ENCODE measurements around the gene MTOR. TPM values are rescaled to one million over a fixed set of nuclear protein-coding genes. Genes with fewer than 3 reads are reported as not detected.

The MTOR gene
- polyA plus RNA-seq, 3 donors: 2.0 to 29.4 (median 3.3) TPM

GRCh38 chr1:11211461-11211860 lies 50.9 kb downstream of the MTOR start:
- Mint-ChIP-seq H3K36me3 (peaks cover 89 to 98% of the 10 kb centered on the region in 2 donors), H3K9me3 (no peaks in the 10 kb centered on the region), H3K27me3 (ENCODE audit: low read depth in 3 of 3) (no peaks in the 10 kb centered on the region), H3K27ac (no peak overlapping the region), H3K4me3 (no peak overlapping the region), H3K4me1 (no peaks in the 10 kb centered on the region)
- no peaks in the 10 kb centered on the region for H3K27me3 ChIP-seq (ENCODE audit: control insufficient read depth in 2 of 2, insufficient read depth in 2 of 2, low read length in 2 of 2)
- TF ChIP-seq CTCF (IDR thresholded peaks at IDR 0.05): no peak
- no peaks in the 10 kb centered on the region for H3K9me3 ChIP-seq (replicated peaks in 1 of 2; ENCODE audit: control insufficient read depth in 1 of 2, insufficient read depth in 1 of 2, low read length in 2 of 2)
- no peak overlapping the region for H2AFZ ChIP-seq (ENCODE audit: insufficient read depth, low read depth, low read length, poor library complexity, severe bottlenecking)
- no peaks in the 10 kb centered on the region for H4K20me1 ChIP-seq (ENCODE audit: insufficient read depth, low read length)
- peaks cover 96 to 100% of the 10 kb centered on the region in 2 donors for H3K36me3 ChIP-seq (replicated peaks in 1 of 2; ENCODE audit: control insufficient read depth in 1 of 2, insufficient read depth in 2 of 2, low read length in 2 of 2)
- H3K27ac ChIP-seq (ENCODE audit: low read depth in 1 of 2, low read length in 2 of 2): no peak overlapping the region
- H3K4me3 ChIP-seq (replicated peaks in 1 of 3; ENCODE audit: low read depth in 2 of 3, low read length in 3 of 3): no peak overlapping the region
- no peaks in the 10 kb centered on the region for H3K79me2 ChIP-seq (ENCODE audit: insufficient read depth, low read length)
- no peaks in the 10 kb centered on the region for H3K4me1 ChIP-seq (ENCODE audit: control insufficient read depth in 1 of 2, insufficient read depth in 2 of 2, low read length in 2 of 2)
- no peak for DNase-seq
- 90% methylated on average over 4 of the region's 4 CpGs for WGBS (ENCODE audit: insufficient coverage)
- H3K4me2 ChIP-seq (replicated peaks; ENCODE audit: extremely low read depth, low read length, poor library complexity, severe bottlenecking): no peak overlapping the region
- intact Hi-C loops (cut with micrococcal nuclease): no loop called here
- no peak overlapping the region for H3K9ac ChIP-seq (ENCODE audit: insufficient read depth, low read length, poor library complexity, severe bottlenecking)

- H3K4me3 Mint-ChIP-seq: no peak overlapping the region
- no peak for TF ChIP-seq CTCF (IDR thresholded peaks at IDR 0.05)
- H3K9ac ChIP-seq (ENCODE audit: insufficient read depth, low read length, poor library complexity, severe bottlenecking): no peak overlapping the region
- H3K27me3 Mint-ChIP-seq (ENCODE audit: low read depth in 3 of 3): peaks cover 0 to 1% (median 0%) of the 10 kb centered on the region in 3 donors
- intact Hi-C loops (cut with micrococcal nuclease): no loop called here
- H3K27ac ChIP-seq (ENCODE audit: low read depth in 1 of 2, low read length in 2 of 2): no peak overlapping the region
- H3K4me2 ChIP-seq (replicated peaks; ENCODE audit: extremely low read depth, low read length, poor library complexity, severe bottlenecking): no peak overlapping the region
- no peaks in the 10 kb centered on the region for H3K9me3 Mint-ChIP-seq
- no peak for DNase-seq
- peaks cover 83 to 99% of the 10 kb centered on the region in 2 donors for H3K36me3 Mint-ChIP-seq
- H2AFZ ChIP-seq (ENCODE audit: insufficient read depth, low read depth, low read length, poor library complexity, severe bottlenecking): no peak overlapping the region
- no peaks in the 10 kb centered on the region for H3K4me1 ChIP-seq (ENCODE audit: control insufficient read depth in 1 of 2, insufficient read depth in 2 of 2, low read length in 2 of 2)
- WGBS (ENCODE audit: insufficient coverage): 97% methylated on average over 5 of the region's 6 CpGs
- no peak overlapping the region for H3K4me3 ChIP-seq (replicated peaks in 1 of 3; ENCODE audit: low read depth in 2 of 3, low read length in 3 of 3)
- H3K27me3 ChIP-seq (ENCODE audit: control insufficient read depth in 2 of 2, insufficient read depth in 2 of 2, low read length in 2 of 2): no peaks in the 10 kb centered on the region
- no peaks in the 10 kb centered on the region for H3K4me1 Mint-ChIP-seq
- peaks cover 87 to 100% of the 10 kb centered on the region in 2 donors for H3K36me3 ChIP-seq (replicated peaks in 1 of 2; ENCODE audit: control insufficient read depth in 1 of 2, insufficient read depth in 2 of 2, low read length in 2 of 2)
- H4K20me1 ChIP-seq (ENCODE audit: insufficient read depth, low read length): no peaks in the 10 kb centered on the region
- no peaks in the 10 kb centered on the region for H3K9me3 ChIP-seq (replicated peaks in 1 of 2; ENCODE audit: control insufficient read depth in 1 of 2, insufficient read depth in 1 of 2, low read length in 2 of 2)
- H3K27ac Mint-ChIP-seq: peak overlapping the region in 1 of 7 donors; percentile 40
- no peaks in the 10 kb centered on the region for H3K79me2 ChIP-seq (ENCODE audit: insufficient read depth, low read length)
These were observed 54.3 kb downstream of the MTOR start for GRCh38 chr1:11207898-11208611.
